HG03439 (cell line): ENCODE data around the gene CWF19L1.
A peak's percentile ranks its signal among the peaks of the same experiment; 100 is the strongest.

Source experiments
- ATAC-seq: cut with Tn5 transposase; IDR thresholded peaks from one replicate; pipeline ENCODE4 v1.9.1; 2021; ENCODE audit warnings: mild to moderate bottlenecking, moderate library complexity; ENCODE audit not compliant: unreplicated experiment

The CWF19L1 gene

DNA sequence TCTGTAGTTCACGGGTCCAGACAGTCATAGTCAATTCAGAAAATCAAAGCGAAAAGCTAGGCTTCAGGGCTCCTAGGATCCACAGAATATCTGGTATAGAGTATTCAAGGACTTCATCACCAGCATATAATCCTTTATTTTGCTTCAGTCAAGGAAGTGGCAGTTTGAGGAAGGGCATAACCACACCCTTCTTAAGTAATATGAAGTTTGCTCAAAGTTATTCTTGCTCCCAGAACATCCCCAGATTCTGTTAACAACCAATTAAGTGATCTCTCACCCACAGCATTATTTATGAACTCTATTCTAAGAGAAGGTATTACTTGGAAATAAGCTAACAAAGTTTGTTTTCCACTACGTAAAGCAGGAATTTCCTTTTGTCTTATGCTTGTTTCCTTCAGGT is 13.2 kb downstream of the CWF19L1 start:
- ATAC-seq, result no peak

DNA sequence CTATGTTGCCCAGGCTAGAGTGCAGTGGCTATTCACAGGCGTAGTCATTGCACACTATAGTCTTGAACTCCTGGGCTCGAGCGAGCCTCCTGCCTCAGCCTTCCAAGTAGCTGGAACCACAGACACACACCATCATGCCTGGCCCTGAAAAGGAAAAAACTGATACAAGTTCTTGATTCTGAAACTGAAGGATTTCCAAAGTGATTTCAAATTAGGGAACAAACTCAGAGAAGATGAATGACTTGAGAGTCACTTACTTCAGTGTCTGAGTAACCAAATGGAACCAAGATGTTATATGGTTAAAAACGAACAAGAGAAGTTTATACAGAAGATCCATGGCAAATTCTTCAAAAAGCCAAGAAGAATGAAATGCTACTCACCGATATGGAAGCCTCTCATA is 14.4 kb downstream of the CWF19L1 start:
- no peak for ATAC-seq

- no peak for ATAC-seq
Observed at GRCh38 chr10:100248820-100249219, 18.6 kb downstream of the CWF19L1 start.

DNA sequence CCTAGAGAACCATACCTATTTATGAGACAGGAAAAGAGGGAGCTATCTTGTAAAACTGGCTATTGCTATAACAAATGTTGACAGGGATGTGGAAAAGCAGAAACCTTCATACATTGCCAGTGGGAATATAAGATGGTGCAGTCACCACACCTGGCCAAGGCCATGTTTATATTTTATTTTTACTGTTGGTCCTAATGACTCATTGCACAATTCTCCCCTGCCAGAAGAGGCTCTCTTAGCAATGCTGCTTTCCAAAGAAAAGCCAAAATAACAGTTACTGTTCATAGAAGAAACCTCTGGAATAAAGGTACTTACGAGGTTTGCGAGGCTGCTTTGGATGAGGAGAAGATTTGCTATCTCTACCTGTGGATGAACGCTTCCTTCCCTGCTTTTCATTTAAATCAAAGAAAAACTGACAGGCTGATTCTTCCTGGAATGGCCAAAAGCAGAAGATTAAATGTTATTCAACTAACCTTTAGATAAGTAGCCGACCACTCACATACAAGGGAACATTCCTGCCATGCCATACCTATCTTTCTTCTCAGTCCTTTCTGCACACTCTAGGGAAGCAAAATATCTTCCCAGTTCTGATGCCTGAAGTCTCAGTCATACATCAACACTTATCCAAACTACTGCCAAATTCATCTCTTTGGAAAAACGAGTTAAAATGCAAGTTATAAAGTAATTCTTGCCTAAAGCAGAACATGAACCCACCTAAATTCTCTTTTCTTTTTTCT is 21.8 kb downstream of the CWF19L1 start:
- ATAC-seq, result no peak

- no peak for ATAC-seq
Observed at GRCh38 chr10:100239851-100240250, 27.6 kb downstream of the CWF19L1 start.

- ATAC-seq, result no peak
Observed at GRCh38 chr10:100238429-100238828, 29.0 kb downstream of the CWF19L1 start.

GRCh38 chr10:100232101-100232500 is 35.3 kb downstream of the CWF19L1 start:
- no peak for ATAC-seq

DNA sequence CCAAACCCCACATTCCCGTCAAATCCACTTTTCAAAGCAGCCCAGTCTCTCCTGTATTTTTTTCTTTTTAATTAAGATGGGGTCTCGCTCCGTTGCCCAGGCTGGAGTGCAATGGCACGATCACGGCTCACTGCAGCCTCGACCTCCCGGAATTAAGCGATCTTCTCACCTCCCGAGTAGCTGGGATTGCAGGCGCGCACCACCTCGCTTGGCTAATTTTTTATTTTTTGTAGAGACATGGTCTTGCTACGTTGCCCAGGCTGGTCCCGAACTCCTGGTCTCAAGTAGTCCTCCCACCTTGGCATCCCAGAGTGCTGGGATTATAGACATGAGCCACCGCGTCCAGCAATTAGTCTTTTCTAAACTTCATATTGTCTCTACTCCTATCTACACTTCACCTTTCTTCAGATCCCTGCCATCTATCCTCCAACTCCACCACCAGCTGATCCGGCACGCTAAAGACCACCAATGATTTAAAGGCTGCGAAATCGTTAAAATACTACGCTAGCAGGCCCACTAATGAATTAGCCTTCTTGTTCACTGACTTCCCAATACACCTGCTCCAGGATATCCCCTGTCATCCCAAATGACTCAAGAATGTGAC is 37.5 kb downstream of the CWF19L1 start:
- no peak for ATAC-seq

DNA sequence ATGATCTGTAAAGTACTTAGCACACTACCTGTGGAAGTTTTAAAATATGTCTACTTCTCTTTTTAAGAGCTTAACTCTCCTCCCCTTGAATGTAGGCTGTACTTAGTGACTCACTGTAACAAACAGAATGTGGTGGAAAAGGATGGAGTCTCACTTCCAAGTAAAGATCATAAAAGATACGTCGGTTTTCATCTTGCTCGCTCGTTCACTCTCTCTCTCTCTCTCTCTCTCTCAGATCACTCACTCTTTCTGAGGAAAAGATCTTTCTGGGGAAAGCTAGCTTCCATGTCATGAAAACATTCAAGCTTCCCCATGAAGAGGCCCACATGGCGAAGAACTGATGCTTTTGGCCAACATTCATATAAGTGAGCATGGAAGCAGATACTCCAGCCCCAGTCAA is 43.6 kb downstream of the CWF19L1 start:
- no peak for ATAC-seq

DNA sequence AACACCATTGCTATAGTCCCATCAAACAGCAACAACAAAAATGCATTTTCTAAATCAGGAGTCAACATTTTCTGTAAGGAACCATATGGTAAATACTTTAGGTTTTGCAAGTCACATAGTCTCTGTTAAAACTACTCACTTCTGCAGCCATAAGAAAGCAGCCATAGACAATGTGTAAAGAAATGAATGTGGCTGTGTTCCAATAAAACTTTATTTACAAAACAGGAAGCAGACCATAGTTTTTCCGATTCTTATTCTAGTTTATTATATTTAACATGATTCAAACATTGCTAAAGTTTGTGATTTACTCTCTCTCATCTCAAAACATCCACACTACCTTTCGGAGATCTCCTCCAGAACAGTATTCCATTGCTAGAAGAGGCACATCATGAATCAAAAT is 44.9 kb downstream of the CWF19L1 start:
- no peak for ATAC-seq

- no peak for ATAC-seq
Observed at GRCh38 chr10:100216006-100216405, 51.4 kb downstream of the CWF19L1 start.

DNA sequence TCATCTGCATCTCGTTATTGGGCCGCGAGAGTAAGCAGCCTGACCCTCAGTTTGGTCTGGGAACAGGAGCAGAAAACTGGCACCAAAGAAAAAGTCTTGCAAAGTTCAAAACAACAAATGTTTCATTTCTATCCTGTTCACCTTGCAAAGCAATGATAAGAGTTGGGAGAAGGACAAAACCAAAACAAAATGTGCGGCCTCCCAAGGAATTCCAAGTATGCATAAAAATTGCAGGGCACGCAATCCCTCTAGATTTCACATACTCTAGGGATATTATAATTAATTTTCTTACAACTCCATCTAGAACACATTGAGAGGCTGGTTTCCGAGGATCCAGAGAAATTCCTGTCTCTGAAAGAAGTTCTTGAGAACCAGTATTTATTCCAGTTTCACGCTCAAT is 58.1 kb downstream of the CWF19L1 start:
- no peak for ATAC-seq

DNA sequence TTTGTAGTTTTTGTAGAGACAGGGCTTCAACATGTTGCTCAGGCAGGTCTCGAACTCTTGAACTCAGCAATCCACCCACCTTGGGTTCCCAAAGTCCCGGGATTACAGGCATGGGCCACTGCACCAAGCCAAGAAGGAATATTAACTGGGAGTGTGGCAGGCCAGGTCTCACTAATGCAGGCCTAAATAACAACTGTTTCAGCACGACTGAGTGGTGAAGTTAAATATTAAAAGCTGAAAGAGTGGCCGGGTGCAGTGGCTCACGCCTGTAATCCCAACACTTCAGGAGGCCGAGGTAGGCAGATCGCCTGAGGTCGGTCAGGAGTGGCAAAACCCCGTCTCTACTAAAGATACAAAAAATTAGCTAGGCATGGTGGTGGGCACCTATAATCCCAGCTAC is 59.2 kb downstream of the CWF19L1 start:
- no peak for ATAC-seq

DNA sequence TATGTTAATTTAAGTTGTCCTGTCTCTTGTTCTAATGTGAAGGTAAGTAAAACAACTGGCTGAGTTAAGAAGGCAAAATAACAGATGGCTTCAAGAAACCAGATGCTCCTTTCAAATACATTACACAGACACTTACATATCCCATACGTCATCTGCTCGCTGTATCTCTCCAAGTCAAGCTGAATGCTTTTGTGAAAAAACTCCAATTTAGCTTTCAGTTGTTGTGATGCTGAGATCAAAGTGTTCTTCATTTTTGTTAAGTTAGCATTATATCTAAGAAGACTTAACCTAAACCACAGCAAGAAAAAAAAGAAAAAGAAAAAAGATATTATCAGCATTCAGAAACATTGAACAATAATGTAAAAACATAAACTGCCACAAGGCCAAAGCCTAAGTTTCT is 63.1 kb downstream of the CWF19L1 start:
- no peak for ATAC-seq

- ATAC-seq, result no peak
Observed at GRCh38 chr10:100201549-100201948, 65.9 kb downstream of the CWF19L1 start.

DNA sequence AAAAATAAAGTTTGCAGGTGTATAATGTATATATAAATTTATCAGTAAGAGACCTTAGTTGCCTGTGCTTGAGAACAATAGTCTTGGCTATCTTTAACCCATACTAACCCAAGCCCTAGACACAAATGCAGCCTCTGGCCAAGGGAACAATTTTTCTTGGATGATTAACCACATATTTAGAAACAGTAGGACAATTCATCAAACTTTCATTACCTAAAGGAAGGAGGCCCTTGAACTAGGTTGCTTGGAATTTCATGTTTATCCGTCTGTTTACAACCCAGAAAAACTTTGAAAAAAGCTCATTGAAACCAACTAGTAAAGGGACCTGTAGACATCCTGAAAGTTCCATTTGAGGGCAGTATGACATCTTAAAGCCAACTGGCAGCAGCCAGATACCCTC is 72.7 kb downstream of the CWF19L1 start:
- ATAC-seq, result no peak

GRCh38 chr10:100192350-100192749 is 75.1 kb downstream of the CWF19L1 start:
- ATAC-seq, result no peak

DNA sequence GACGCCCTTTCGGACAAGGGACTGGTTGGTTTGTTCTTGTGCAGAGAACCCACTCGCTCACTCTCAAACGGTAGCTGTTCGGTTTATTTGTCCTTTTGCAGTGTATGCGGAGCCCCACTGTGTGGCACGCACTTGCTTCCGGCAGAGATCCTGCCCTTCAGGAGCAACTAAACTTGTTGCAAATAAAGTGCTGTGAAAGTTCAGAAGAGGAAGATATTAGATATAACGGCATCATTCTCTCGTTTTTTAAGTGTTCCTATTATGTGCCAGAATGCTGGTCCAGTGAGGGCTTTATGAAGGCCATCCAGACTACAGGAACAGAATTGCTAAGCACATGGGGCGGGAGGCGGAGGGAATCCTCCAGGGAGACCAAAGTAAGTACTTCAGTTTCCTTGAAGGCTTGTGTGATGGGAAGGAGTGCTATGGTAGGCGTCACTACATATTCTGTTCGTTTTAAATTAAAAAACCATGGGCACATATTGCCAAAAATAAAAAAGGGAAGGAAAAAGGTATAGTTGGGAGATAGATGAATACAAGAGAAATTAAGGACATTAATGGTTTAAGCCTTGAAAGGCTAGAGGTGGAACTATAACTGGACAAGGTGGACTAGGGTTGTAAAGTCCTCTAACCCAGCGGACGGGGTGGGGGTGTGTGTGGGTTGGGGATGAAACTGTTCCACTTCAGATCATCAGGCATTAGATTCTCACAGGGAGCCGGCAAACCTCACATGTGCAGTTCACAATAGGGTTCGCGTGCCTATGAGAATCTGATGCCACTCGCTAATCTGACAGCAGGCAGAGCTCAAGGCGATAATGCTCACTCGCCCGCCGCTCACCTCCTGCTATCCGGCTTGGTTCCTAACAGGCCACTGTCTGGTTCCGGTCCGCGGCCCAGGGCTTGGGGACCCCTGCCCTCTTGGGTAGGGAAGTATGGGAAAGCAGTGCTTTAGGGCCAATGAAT is 80.9 kb downstream of the CWF19L1 start:
- ATAC-seq, result peak; percentile 39

GRCh38 chr10:100185364-100186252 is 81.8 kb downstream of the CWF19L1 start, which contains the start of gene ERLIN1:
TSS of gene ERLIN1 (minus strand) at chr10:100186029. CDS start at chr10:100185626, 403 bp downstream.
- peak; percentile 81 for ATAC-seq

DNA sequence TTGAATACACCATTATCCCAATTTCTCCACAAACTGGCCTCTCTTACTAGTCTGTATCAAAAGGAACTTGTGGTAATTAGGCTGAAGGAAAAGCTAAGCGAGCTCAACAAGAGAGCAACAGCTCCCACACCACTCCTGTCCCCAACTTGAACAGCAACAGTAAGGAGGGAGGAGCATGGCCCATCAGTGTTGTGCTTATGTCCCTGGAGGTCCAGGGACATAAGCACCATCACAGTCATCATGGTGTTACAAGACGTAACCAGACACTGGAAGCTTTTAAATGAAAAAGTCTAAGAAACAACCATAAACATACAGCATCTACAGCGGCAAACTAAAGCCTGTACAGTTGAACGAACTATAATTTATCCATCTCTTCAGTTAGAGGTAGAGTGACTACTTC is 82.6 kb downstream of the CWF19L1 start:
- peak; percentile 7 for ATAC-seq

DNA sequence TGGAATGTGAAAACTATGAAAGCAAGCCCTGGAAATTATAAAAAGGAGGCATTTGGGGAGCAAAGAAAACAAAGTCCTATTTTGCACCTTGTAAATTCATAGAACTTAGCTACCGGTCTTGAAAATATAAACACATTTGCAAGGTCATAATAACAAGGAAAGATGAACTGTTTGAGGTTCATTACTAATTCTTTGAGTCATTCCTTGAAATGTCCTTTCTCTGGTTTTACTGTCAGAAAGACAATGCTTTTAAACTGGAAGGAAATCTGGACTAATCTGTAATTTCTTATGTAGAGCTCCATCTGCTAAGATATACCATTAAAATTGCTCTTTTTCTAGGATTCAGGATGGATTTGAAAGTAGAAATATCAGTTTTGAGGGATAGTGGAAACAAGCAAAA is 83.0 kb downstream of the CWF19L1 start:
- ATAC-seq, result no peak
